Parathyroid adenoma (tissue), 2 donors: ENCODE measurements around the gene FOXD2.
A peak's percentile ranks its signal among the peaks of the same experiment; 100 is the strongest.

ENCODE experiments used
- H2AFZ ChIP-seq: fragments of 300-600 bp; sonication (generic); one replicate; pipeline ENCODE4 v1.7.0; 2017; ENCODE audit warnings: antibody characterized with exemption, mild to moderate bottlenecking
- H3K27ac ChIP-seq: fragments of 300-600 bp; sonication (generic); one replicate; pipeline ENCODE4 v1.7.0; 2017
- H3K27me3 ChIP-seq: fragments of 300-600 bp; sonication (generic); one replicate; pipeline ENCODE4 v1.7.0; 2017; ENCODE audit warnings: low read length; ENCODE audit not compliant: control insufficient read depth, insufficient read depth
- H3K36me3 ChIP-seq: fragments of 300-600 bp; sonication (generic); one replicate; pipeline ENCODE4 v1.7.0; 2017; ENCODE audit warnings: low read length; ENCODE audit not compliant: control insufficient read depth, insufficient read depth
- H3K4me1 ChIP-seq: fragments of 300-600 bp; sonication (generic); one replicate; pipeline ENCODE4 v1.7.0; 2017; ENCODE audit warnings: control low read depth
- H3K4me2 ChIP-seq: fragments of 300-600 bp; sonication (generic); one replicate; pipeline ENCODE4 v1.7.0; 2017; ENCODE audit warnings: low read length
- H3K4me3 ChIP-seq: fragments of 300-600 bp; sonication (generic); one replicate; pipeline ENCODE4 v1.7.0; 2017; ENCODE audit warnings: low read depth, low read length
- H3K79me2 ChIP-seq: fragments of 300-600 bp; sonication (generic); one replicate; pipeline ENCODE4 v1.7.0; 2017; ENCODE audit warnings: control low read depth
- H3K9ac ChIP-seq: fragments of 300-600 bp; sonication (generic); one replicate; pipeline ENCODE4 v1.7.0; 2017; ENCODE audit warnings: mild to moderate bottlenecking
- H3K9me3 ChIP-seq: fragments of 300-600 bp; sonication (generic); one replicate; pipeline ENCODE4 v1.7.0; 2017; ENCODE audit warnings: low read length; ENCODE audit not compliant: control insufficient read depth
- TF ChIP-seq, protein P1 (sequence below): fragments of 300-600 bp; sonication (generic); IDR thresholded peaks from one replicate; pipeline ENCODE4 v1.7.0; 2017; ENCODE audit warnings: antibody characterized with exemption, mild to moderate bottlenecking
- donor health status: primary hyperparathyroidism.

FOXD2 gene

DNA sequence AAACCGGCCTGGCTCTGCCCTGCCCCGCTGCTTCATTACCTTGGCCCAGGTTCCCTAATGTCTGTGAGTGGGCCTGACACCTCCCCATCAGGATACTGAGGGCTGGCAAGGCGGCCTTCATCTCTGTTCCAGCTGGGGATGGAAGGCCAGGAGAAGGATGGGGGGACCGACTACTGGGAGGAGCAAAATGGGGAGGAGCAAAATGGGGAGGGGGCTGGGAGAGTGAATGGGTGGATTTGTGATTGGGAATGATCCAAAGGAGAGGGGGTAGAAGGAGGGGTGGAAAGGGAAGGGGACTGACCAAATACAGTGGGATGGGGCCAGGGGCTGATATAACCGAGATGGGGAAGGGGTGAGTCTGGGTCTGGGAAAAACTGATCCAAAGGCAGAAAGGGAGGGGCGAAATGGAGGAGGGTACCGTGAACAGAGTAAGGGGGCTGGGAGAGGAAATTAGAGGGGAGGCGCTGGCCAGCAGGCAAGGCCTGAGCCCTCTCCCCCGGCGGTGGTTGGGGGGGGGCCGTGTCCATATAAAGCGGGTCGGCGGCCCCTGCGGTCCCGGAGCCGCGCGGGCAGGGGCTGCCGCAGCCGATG lies 22.0 kb upstream of the FOXD2 start, which contains the start of gene FOXE3:
Gene FOXE3 (plus strand): TSS at position 558 of the 591 bp plus-strand sequence. CDS start 31 bp downstream, at position 589.
- Histone ChIP-seq H2AFZ (peak within 1 kb of the TSS; percentile 53), H3K79me2 (no peaks in the 10 kb centered on the region), H3K4me3 (no peak within 1 kb of the TSS), H3K27me3 (no peaks in the 10 kb centered on the region), H3K36me3 (no peaks in the 10 kb centered on the region), H3K4me1 (no peaks in the 10 kb centered on the region), H3K4me2 (no peak within 1 kb of the TSS), H3K27ac (no peak within 1 kb of the TSS), H3K9ac (no peak within 1 kb of the TSS), H3K9me3 (no peaks in the 10 kb centered on the region)
- TF ChIP-seq, protein P1, sequence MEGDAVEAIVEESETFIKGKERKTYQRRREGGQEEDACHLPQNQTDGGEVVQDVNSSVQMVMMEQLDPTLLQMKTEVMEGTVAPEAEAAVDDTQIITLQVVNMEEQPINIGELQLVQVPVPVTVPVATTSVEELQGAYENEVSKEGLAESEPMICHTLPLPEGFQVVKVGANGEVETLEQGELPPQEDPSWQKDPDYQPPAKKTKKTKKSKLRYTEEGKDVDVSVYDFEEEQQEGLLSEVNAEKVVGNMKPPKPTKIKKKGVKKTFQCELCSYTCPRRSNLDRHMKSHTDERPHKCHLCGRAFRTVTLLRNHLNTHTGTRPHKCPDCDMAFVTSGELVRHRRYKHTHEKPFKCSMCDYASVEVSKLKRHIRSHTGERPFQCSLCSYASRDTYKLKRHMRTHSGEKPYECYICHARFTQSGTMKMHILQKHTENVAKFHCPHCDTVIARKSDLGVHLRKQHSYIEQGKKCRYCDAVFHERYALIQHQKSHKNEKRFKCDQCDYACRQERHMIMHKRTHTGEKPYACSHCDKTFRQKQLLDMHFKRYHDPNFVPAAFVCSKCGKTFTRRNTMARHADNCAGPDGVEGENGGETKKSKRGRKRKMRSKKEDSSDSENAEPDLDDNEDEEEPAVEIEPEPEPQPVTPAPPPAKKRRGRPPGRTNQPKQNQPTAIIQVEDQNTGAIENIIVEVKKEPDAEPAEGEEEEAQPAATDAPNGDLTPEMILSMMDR = no peak

DNA sequence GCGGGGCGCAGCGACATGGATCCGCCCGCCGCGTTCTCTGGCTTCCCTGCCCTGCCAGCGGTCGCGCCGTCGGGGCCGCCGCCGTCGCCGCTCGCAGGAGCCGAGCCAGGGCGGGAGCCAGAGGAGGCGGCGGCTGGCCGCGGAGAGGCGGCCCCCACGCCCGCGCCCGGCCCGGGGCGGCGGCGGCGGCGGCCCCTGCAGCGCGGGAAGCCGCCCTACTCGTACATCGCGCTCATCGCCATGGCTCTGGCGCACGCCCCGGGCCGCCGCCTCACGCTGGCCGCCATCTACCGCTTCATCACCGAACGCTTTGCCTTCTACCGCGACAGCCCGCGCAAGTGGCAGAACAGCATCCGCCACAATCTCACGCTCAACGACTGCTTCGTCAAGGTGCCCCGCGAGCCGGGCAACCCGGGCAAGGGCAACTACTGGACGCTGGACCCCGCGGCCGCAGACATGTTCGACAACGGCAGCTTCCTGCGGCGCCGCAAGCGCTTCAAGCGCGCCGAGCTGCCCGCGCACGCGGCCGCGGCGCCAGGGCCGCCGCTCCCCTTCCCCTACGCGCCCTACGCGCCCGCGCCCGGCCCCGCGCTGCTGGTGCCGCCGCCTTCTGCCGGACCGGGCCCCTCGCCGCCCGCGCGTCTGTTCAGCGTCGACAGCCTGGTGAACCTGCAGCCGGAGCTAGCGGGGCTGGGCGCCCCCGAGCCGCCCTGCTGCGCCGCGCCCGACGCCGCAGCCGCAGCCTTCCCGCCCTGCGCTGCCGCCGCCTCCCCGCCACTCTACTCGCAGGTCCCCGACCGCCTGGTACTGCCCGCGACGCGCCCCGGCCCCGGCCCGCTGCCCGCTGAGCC lies 21.3 kb upstream of the FOXD2 start:
- Histone ChIP-seq H3K9me3 (no peaks in the 10 kb centered on the region), H3K4me1 (no peaks in the 10 kb centered on the region), H3K27me3 (no peaks in the 10 kb centered on the region), H3K9ac (no peak overlapping the region), H3K79me2 (no peaks in the 10 kb centered on the region), H3K4me2 (no peak overlapping the region), H2AFZ (peak overlapping the region; percentile 53), H3K4me3 (no peak overlapping the region), H3K36me3 (no peaks in the 10 kb centered on the region), H3K27ac (no peak overlapping the region)
- TF ChIP-seq, protein P1 = no peak

DNA sequence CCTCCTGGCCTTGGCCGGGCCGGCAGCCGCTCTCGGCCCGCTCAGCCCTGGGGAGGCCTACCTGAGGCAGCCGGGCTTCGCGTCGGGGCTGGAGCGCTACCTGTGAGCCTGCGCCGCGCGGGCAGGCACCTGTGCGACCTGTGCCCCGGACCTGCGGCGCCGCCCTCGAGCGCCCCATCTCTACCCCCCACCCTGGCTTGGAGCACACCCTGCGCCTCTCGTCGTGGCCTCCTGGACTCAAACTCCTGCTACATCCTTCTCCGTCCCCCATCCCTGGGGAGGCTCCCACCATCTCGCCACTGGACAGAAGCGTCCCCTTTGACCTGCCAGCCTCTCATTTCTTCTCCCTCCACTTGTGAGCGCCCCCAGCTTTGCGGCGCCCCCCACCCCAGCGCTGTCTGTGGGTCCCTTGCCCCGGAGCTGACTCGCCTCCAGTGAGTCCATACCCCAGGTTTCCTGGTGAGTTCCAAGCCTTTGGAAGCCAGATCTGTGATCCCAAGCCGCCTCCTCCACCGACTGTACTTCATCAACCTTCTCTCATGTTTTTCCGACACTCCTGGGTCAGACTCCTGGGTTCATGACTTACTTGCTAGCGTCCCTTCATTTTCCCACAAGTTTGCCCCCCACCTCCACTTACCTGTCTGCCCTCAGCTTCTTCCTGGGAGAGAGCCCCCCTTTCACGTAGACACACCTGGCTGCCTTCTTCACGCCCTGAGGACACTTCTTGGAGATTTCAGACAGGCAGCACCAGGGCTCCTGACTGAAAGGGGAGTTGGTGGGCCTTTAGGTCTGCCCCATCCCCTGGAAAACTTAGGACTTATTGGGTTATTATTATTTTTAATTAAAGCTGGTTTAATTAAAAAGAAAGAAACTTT lies 20.4 kb upstream of the FOXD2 start:
- H3K36me3 ChIP-seq = no peaks in the 10 kb centered on the region
- H3K27me3 ChIP-seq = no peaks in the 10 kb centered on the region
- H3K9ac ChIP-seq = no peak overlapping the region
- H3K4me3 ChIP-seq = no peak overlapping the region
- no peak overlapping the region for H3K27ac ChIP-seq
- H3K4me2 ChIP-seq = no peak overlapping the region
- H3K9me3 ChIP-seq = no peaks in the 10 kb centered on the region
- no peak overlapping the region for H2AFZ ChIP-seq
- H3K79me2 ChIP-seq = no peaks in the 10 kb centered on the region
- H3K4me1 ChIP-seq = no peaks in the 10 kb centered on the region
- TF ChIP-seq, protein P1 = no peak

DNA sequence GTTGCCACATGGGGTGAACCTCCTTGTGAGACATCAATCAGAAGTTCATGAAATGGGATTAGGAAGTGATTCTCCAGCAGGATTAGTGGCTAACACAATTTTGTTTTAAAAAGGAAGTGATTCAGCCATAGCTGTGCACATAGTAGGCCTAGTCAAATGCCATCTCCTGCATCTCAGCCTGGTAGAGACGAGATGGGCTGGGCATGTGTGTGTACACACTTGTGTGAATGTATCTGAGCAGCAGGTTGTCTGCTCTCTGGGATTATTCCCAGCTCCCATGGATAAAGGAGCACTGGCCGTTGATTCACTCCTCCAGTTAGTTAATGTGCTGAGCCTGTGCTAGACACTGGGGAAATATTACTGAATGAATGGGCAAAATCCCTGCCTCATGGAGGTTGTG lies 19.7 kb upstream of the FOXD2 start:
- Histone ChIP-seq H3K4me1 (no peaks in the 10 kb centered on the region), H3K9me3 (no peaks in the 10 kb centered on the region), H2AFZ (no peak overlapping the region), H3K4me3 (no peak overlapping the region), H3K27me3 (no peaks in the 10 kb centered on the region), H3K27ac (no peak overlapping the region), H3K36me3 (no peaks in the 10 kb centered on the region), H3K4me2 (no peak overlapping the region), H3K79me2 (no peaks in the 10 kb centered on the region), H3K9ac (no peak overlapping the region)
- TF ChIP-seq, protein P1 = no peak
